Measurements from ENCODE around the gene PRL.

- TF ChIP-seq, protein P1, sequence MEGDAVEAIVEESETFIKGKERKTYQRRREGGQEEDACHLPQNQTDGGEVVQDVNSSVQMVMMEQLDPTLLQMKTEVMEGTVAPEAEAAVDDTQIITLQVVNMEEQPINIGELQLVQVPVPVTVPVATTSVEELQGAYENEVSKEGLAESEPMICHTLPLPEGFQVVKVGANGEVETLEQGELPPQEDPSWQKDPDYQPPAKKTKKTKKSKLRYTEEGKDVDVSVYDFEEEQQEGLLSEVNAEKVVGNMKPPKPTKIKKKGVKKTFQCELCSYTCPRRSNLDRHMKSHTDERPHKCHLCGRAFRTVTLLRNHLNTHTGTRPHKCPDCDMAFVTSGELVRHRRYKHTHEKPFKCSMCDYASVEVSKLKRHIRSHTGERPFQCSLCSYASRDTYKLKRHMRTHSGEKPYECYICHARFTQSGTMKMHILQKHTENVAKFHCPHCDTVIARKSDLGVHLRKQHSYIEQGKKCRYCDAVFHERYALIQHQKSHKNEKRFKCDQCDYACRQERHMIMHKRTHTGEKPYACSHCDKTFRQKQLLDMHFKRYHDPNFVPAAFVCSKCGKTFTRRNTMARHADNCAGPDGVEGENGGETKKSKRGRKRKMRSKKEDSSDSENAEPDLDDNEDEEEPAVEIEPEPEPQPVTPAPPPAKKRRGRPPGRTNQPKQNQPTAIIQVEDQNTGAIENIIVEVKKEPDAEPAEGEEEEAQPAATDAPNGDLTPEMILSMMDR (IDR thresholded peaks at IDR 0.05), result no peak
- TF ChIP-seq POLR2A (IDR thresholded peaks at IDR 0.05), result no peak
Measured at GRCh38 chr6:22300273-22300998, 3.6 kb upstream of the PRL start.
